ENCODE results near the gene TECPR2.

Gene TECPR2

DNA sequence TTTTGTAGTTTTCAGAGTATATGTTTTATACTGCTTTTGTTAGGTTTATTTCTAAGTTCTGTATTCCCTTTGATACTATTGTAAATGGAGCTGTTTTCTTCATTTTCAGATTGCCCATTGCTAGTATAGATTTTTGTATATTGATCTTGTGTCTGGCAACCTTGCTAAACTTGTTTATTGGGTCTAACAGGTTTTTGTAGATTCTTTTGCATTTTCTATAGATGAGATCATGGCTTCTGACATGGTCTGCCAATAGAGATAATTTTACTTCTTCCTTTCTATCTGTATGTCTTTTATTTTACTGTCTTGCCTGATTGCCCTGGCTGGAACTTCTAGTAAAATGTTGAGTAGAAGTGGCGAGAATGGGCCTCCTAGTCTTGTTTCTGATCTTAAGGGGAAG, 106.5 kb downstream of the TECPR2 start:
- no peak for DNase-seq (ENCODE audit: low spot score)

DNA sequence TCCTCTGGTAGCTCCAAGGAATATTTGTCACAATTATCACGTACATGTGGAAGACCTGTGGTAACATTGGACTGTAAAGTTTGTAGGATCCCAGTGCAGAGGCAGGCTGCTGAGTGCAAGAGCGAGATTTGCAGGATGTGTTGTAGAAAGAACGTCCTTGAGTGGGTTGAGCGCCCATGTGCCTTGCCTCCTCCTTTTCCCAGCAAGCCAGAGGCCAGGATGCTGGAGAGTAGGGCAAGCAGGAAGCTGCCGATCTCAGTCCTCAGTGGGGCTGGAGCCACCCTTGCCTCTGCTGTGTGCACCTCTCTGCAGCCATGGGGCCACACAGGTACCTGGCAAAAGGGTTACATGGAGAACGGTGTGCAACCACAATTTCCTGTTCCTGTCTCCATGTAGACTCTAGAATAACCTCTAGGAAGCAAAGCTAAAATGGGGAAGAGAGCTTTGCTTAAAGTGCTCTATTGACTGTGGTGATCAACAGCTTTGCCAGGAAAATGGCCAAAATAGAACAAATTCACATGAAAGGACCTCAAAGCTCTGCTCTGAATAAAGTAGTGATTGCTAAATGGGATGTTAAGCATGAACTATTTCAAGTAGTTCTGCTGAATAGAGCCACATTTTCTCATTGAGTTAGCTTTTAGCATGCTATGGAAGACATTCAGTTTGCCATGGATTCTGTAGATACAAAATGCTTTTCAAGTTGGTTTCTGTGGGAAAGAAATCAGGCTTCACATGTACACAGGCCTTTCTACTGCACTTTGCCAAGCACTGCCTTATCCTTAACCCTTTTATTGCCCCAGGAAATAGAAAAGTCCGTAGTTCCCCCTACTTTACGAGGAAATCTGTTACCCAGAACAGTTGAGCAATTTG, 109.4 kb downstream of the TECPR2 start:
- no peak for DNase-seq (ENCODE audit: low spot score)

DNA sequence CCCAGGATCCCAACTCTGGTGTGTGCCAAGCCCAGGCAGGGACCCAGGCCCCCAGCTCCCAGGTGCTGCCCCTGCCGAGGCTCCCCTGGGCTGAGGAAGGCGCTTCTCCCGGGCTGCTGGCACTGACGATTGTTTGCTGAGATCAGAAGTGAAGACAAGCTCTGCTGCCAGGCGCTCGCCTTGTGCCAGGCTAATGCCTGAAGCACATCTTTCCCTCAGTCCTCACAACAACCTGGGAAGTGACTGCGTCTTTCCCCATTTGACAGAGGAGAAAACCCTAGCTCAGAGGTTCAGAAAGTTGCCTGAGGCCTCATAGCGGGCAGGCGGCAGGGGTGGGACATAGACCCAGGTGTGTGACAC, 110.0 kb downstream of the TECPR2 start:
- no peak for DNase-seq (ENCODE audit: low spot score)

DNA sequence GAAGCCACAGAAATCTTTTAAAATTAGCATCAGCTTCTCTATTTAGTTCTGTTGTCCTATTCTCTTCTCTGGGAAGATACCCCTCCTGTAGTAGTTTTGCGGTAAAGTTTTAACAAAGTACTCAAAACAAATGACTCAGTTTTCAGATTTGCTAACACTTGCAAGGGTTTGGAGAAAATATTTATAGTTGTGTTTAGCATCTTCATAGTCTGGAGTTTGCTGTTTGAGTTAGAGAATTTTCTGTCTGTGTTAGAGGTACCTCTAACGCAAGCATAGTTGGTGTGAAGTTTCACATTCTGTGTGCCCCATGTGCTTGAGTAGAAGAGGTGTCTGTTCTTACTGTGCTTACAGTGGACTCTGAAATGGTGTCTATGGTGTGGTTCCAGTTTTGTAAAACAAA, 110.8 kb downstream of the TECPR2 start:
- no peak for DNase-seq (ENCODE audit: low spot score)

DNA sequence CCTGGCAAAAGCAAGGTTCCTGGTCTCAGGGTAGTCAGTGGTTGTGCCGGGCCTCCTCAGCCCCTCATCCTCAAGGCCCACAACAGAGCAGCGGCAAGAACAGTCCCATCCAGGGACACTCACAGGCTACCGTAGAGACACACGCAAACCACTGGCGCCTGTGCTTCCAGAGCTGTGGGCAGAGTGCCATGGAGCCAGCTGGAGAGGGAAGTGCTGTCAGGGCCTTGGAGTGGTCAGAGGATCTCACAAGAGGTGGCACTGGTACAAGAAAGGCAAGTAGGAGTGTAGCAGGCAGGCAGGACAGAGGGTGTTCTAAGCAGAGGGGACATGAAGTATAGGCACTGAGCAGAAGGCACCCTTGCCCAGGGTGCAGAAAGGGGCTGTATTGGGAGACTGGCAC, 112.2 kb downstream of the TECPR2 start:
- no peak for DNase-seq (ENCODE audit: low spot score)

DNA sequence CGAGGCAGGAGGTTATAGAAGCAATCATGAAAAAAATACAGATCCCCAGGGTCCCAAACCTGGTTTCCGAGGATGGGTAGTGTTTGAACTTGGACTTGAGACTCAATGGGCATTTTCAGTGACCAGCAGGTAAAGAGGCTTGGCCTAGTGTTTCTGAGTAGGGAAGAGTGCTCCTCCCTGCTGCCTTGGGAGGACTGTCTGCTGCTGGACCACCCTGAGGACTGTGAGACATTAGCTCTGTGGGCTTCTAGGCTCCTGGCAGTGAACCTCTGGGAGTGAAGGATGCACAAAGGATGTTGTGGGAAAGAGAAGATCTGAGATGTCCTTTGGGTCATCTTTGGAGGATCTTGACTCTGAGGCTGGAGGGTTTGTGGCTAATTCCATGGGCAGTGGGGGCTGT, 116.4 kb downstream of the TECPR2 start:
- no peak for DNase-seq (ENCODE audit: low spot score)

DNA sequence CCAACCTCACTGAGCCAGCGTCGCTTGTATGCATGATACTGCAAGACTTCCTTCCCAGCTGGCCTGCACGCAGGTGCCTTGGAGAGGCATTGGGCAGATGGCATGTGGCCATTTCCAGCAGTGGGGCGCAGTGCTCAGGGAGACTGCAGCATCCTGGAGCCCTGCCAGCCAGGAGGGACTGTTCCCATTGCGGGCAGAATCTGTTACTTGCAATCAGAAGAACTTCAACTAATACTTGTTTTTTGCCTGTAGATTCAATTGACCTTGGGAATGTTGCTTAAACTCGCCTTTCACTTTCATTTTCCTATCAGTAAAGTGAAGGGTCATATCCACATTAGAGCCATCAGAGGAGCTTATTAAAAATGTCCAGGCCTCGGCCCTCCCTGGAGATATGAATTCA, 117.0 kb downstream of the TECPR2 start:
- no peak for DNase-seq (ENCODE audit: low spot score)

DNA sequence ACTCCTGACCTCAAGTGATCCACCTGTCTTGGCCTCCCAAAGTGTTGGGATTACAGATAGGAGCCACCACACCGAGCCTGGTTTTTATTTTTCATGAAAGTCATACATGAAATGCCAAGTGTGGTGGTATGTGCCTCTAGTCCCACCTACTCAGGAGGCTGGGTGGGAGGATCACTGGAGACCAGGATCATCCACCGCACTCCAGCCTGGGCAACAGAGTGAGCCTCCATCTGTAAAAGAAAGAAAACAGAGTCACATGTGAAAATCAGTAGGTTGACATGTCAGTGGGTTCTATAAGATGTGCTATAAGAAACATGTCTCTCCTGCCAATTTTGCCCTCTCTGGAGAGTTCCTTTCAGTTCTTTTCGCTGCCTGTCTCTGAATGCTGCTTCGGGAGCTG, 118.6 kb downstream of the TECPR2 start:
- no peak for DNase-seq (ENCODE audit: low spot score)

DNA sequence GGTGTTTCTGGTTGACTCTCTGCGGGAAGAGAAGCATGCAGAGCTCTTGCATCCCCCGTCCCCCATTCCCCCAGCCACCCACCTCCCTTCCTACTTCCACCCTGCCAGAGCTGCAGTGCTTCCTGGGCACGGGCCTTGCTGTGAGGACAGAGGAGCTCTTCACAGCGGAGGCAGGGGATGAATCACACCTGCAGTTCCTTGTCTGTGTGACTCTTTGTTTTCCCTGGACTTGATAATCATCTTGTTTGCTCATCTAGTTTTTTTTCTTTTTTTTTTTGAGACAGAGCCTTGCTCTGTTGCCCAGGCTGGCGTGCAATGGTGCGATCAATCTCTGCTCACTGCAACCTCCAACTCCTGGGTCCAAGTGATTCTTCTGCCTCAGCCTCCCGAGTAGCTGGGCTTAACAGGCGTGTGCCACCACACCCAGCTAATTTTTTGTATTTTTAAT, 119.1 kb downstream of the TECPR2 start:
- no peak for DNase-seq (ENCODE audit: low spot score)

DNA sequence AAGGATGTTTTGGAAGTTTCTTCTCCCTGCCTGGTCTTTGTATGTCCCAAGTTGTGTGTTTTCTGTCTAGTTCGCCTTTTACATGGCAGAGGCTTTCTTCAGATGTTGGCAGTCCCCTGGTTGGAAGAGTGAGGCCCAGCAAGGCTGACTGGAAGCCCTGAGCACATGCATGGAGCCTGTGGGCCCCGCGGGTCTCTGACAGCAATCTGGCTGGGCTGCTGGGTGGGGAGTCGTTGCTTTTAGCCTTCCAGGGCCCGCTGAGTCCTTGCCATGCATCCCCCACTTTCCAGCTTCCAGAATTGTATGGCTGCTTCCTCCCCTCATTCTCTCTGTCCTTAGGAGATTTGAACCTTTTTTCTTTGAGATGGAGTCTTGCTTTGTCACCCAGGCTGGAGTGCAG, 121.6 kb downstream of the TECPR2 start:
- DNase-seq (ENCODE audit: low spot score), result no peak

DNA sequence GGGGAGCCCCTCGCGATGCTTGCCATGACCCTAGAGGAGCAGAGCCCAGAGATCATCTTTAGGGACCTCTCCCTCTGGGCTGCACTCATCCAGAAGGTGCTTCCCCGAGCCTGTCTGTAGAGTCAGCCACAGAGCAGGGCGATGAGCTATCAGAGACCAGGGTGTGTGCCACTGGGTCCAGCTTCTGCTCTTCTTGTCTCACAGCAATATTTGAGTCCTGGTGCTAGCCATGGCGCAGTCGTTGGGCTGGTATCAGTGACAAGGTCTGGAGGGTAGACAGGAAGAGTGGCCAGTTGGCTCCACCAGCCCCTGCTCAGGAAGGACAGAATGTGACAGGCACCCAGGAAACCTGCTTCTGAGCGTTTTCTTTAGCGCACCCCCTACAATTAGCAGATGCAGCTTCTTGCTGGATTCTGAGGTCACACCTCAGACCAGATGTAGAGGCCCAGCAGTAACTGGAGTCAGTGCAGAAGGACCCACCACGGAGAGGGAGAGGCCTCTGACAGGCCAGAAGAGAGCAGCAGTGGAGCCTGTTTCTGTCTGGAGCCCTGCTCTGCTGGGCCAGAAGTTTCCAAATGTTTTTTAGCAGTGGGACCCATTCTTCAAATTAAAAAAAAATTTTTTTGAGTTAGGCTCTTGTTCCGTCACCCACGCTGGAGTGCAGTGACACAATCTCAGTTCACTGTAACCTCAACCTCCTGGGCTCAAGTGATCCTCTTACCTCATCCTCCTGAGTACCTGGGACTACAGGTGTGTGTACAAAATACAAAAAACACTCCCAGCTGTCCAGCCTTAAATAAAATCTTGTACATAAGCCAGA, 123.2 kb downstream of the TECPR2 start:
- no peak for DNase-seq (ENCODE audit: low spot score)

DNA sequence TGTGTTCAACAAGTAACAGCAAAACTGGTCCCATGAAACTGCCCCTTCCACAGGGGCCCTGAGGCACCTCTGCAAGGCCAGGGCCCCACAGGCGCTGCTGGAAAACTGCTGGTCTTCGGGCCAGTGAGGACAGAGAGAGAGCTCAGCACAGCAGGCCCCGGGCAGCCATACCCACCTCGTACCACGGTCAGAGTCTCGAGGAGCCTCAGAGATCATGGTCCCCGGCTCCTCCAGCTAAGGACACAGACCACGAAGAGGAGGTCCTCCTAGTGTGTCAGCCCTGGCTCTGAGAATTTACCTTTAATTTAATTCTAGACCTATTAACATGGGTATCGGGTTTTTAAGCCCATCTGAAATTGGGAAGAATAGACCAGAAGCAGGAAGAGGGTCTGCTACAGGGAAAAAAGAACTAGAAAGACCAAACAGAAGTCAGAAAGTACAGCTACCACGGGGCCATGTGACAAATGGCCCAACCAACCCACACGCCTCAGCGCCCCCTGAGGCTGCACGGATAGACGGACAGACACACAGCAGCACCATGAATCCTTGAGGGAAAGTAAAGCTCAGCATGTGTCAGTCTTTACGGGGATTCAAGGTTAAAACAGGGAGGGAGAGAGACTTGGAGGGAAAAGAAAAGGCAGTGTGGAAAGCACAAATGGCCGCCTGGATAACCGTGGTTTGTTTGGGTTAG, 123.9 kb downstream of the TECPR2 start:
- DNase-seq (ENCODE audit: low spot score), result no peak

DNA sequence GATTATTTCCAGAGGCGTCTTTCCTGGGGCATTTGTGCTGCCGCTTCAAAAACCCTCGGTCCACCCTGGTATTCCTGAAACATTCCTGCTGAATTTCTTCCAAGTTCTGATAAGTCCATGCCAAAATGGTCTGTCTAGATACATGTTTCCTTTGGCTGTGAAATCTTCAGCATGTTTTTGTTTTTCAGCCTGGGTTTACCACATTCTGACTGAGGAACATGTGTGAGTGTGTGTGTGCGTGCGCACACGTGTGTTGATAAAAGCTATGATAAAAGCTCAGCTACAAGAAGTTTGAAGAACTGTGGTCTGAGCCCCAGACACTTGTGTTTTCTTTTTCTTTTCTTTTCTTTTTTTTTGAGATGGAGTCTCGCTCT, 124.5 kb downstream of the TECPR2 start:
- DNase-seq (ENCODE audit: low spot score), result no peak

DNA sequence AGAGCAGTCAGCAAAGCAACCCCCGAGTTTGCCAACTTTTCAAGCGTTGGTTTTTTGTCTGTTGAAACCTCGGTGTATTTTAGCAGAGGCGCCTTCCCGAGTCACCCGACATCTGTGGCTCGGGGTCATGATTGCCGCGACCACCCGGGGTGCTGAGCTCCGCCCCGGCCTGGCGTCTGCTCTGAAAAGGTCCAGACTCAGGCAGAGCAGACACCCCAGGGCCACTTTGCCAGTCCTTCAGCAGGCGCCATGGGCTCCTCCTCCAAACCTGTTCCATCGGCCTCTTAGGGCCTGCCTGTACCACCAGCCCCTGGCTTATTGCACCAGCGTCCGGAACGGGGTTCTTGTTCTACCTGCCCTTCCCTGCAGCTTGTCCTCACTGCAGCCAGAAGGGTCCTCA, 127.7 kb downstream of the TECPR2 start:
- DNase-seq (ENCODE audit: low spot score), result no peak

DNA sequence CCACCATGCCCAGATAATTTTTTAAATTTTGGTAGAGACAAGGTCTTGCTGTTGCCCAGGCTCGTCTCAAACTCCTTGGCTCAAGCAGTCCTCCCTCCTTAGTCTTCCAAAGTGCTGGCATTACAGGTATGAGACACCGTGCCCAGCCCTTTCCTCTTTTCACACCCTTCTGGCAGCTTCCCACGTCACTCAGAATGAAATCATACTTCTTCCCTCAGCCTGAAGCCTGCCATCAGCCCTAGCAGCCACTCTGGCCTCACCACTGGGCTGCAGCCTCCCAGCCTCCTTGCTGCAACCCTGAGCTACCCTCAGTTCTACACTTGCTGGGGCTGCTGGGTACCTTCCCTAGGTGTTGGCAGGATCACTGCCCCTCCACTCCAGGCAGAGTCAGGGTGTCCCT, 128.6 kb downstream of the TECPR2 start:
- DNase-seq (ENCODE audit: low spot score), result no peak

DNA sequence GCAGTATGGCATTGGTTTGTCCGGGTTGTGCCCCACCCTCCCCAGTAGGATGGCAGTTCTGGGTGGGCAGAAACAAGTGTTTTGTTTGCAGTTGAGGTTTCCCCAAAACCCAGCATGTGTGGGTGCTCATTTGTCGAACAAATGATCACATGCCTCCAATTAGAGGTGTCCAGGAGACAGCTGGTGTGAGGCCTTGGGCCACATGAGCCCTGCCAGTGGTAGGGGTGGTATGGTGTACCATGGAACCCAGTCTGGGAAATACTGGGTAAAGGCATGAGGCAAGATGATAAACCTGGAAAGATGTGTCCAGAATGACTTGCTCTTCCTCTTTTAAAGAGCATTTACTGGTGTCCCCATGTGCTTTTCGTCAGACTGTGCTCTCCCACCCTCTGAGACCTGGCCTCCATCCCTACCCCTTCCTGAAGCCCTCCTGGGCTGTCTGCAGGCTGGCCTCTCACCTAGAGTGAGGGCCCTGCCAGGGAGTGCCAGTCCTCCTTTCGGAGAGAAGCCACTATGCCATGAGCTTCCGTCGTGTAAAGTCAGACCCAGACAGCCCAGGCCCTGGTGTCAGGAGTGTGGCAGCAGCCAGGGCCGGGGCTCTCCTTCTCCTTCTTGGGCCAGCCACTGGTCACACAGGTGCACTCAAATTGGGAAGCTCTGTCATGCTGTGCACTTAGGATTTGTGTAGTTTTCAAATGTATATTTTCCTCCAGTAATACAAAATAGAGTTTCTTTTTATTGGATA, 129.2 kb downstream of the TECPR2 start:
- DNase-seq (ENCODE audit: low spot score), result no peak

DNA sequence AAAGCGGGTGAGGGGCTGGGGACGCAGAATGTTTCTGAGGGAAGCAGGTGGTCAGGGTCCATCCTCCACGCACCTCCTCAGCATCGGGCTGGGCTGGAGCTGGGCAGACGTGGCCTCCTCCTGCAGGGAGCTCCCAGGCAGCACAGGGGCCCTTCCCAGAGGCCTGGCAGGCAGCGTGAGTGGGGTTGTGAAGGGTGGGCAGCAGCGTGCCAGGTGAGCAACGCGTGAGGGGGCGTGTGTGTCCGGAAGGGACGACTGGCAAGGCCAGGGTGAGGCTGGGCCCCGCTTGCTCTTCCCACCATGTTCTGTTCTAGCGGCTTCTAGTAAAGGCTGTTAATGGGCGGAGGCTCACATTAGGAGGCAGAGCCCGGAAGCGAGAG, 129.8 kb downstream of the TECPR2 start:
- no peak for DNase-seq (ENCODE audit: low spot score)

DNA sequence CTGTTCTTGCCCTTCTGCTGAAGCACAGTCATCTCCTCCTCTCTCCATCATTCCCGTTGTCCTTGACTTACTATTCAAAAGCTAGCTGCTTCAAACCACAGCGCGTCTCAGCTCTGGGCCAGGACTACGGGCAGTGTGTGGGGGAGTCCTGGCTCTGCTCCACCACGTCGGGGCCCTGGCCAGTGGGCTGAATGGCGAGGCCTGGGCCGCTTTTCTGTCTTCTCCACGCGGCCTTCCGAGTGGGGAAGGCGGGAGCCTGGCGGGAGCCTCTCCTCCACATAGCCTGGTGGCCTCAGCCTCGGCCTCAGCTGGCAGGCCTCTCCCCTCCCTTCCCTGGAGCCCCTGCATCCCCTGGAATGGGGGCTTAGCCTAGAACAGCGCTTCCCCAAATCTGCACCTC, 130.4 kb downstream of the TECPR2 start:
- no peak for DNase-seq (ENCODE audit: low spot score)

DNA sequence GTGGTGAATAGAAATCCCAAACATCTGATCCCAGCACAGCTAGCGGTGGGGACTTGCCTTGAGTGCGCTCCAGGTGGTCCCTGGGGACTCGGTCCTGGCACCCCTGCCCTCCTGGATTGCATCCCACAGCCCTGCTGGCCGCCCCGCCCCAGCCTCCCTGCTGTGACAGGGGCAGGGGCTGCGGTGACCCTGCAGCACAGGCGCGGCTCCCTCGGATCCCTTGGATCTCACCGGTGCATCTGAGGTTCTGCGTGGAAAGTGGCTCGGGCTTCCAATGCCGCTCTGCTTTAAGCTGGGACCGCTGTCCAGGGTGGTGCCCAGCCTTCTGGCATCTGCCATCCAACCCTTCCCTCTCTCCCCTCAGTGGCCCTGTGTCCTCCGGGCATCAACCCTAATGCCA, 130.8 kb downstream of the TECPR2 start:
- no peak for DNase-seq (ENCODE audit: low spot score)

DNA sequence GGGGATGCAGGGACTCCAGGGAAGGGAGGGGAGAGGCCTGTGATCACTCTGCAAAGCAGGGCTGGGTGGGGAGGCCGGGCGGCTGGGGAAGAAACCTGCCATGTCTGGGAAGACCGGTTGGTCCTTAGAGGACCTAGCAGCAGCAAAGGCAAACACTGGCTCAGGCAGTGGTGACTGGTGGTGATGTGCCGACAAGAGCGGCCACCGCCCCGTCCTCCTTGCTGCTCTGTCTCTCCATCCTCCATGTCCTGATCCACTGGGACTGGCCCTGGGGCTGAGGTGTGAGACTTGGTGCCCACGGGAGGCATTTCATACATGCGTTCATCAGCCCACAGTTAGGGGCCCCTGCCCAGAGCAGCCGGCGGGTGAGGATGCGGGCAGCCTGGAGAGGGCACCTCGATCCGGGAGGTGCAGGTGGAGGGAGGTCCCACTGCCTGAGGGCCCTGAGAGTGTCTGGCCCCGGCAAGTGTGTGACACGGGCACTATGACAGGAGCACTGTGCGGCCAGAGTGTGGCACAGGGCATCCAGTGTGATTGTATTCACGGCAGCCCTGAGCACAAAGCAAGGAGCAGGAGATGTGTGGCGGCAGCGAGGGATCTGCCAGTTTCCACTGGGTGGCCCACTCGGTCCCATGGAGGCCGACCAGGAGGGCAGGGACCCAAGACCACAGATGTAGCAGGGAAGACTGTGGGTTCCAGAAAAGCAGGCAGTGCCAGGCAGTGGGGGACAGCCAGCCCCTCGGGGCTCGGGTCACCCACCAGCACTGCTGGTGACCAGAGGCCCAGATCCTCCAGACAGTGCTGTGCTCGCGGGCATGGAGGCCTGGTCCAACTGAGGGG, 133.0 kb downstream of the TECPR2 start:
- DNase-seq (ENCODE audit: low spot score), result no peak

DNA sequence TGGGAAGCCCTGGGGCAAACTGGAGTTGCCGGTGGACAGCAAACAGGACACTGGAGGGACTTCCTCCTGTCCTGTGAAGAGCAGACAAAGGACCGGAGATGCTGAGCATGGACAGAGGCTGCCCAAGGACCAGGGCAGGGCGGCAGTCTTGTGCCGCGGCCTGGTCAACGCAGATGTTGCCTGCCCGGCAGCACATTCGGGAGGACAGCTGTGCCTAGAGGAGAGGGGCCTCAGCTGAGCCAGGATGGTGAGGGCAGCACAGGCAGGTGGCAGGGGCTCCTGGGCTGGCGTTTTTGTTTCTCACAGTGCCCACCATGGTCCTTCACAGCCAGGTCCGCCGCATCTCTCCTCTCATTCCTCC, 133.6 kb downstream of the TECPR2 start:
- DNase-seq (ENCODE audit: low spot score), result no peak

Measured in hematopoietic multipotent progenitor cell treated with erythropoietin and hydrocortisone succinate and interleukin-3 and kit ligand, for 15 days (in vitro differentiated cells).